Measurements from ENCODE around the gene SMIM33.
A peak's percentile ranks its signal among the peaks of the same experiment; 100 is the strongest.

DNA sequence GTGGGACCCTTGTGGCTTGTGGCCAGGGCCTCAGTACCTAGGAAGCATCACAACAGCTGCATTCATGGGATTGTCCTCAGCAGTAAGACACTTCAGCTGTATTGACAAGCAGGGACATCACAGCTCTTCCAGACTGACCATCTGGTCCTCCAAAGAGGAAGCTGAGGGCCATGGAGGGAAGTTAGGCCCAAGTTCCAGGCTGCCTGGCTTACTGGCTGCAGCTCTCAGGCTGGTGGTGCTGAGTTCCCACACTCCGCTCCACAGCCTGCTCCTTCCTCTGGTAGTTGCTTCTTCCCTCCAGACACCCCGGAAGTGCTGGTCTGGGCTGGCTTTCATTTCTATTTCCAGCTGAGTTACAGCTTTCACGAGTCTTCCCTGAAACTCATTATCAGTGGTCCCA is 17.5 kb downstream of the SMIM33 start:
- TF ChIP-seq, protein P1, sequence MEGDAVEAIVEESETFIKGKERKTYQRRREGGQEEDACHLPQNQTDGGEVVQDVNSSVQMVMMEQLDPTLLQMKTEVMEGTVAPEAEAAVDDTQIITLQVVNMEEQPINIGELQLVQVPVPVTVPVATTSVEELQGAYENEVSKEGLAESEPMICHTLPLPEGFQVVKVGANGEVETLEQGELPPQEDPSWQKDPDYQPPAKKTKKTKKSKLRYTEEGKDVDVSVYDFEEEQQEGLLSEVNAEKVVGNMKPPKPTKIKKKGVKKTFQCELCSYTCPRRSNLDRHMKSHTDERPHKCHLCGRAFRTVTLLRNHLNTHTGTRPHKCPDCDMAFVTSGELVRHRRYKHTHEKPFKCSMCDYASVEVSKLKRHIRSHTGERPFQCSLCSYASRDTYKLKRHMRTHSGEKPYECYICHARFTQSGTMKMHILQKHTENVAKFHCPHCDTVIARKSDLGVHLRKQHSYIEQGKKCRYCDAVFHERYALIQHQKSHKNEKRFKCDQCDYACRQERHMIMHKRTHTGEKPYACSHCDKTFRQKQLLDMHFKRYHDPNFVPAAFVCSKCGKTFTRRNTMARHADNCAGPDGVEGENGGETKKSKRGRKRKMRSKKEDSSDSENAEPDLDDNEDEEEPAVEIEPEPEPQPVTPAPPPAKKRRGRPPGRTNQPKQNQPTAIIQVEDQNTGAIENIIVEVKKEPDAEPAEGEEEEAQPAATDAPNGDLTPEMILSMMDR (IDR thresholded peaks at IDR 0.05; ENCODE audit: insufficient read depth, low read length), result no peak
- TF ChIP-seq, protein P2, sequence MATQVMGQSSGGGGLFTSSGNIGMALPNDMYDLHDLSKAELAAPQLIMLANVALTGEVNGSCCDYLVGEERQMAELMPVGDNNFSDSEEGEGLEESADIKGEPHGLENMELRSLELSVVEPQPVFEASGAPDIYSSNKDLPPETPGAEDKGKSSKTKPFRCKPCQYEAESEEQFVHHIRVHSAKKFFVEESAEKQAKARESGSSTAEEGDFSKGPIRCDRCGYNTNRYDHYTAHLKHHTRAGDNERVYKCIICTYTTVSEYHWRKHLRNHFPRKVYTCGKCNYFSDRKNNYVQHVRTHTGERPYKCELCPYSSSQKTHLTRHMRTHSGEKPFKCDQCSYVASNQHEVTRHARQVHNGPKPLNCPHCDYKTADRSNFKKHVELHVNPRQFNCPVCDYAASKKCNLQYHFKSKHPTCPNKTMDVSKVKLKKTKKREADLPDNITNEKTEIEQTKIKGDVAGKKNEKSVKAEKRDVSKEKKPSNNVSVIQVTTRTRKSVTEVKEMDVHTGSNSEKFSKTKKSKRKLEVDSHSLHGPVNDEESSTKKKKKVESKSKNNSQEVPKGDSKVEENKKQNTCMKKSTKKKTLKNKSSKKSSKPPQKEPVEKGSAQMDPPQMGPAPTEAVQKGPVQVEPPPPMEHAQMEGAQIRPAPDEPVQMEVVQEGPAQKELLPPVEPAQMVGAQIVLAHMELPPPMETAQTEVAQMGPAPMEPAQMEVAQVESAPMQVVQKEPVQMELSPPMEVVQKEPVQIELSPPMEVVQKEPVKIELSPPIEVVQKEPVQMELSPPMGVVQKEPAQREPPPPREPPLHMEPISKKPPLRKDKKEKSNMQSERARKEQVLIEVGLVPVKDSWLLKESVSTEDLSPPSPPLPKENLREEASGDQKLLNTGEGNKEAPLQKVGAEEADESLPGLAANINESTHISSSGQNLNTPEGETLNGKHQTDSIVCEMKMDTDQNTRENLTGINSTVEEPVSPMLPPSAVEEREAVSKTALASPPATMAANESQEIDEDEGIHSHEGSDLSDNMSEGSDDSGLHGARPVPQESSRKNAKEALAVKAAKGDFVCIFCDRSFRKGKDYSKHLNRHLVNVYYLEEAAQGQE (IDR thresholded peaks at IDR 0.05; ENCODE audit: insufficient replicate concordance, low read depth), result no peak
- 0 out of 2 replicates have a peak, but pooled peaks have one; percentile 10 for TF ChIP-seq SPI1 (IDR thresholded peaks at IDR 0.05; ENCODE audit: borderline replicate concordance, low read depth)
